GM19239 (cell line): ENCODE data around the gene PNPLA4.

ENCODE experiments used
- DNase-seq: peaks from one replicate; pipeline ENCODE4 v3.0.0; 2011; ENCODE audit warnings: low spot score; ENCODE audit not compliant: insufficient read length
- FAIRE-seq: peaks from 2 replicates; lab custom pipeline; 2011; peaks lifted over from hg19 to GRCh38; lab: Jason Lieb, UNC

The PNPLA4 gene

GRCh38 chrX:7876957-7877356 lies 50.3 kb downstream of the PNPLA4 start:
- DNase-seq (no peak), FAIRE-seq (no peak)

GRCh38 chrX:7872042-7872441 lies 55.2 kb downstream of the PNPLA4 start:
- no peak for FAIRE-seq

GRCh38 chrX:7852166-7852565 lies 75.0 kb downstream of the PNPLA4 start:
- FAIRE-seq, result no peak
- no peak for DNase-seq

More at GRCh38 chrX:7872042-7872441, 55.2 kb downstream of the PNPLA4 start:
- no peak for DNase-seq
